Measurements from ENCODE around the gene TRIM37. TPM values are rescaled to one million over a fixed set of nuclear protein-coding genes. Genes with fewer than 3 reads are reported as not detected.

Gene TRIM37
- total and polyA plus RNA-seq, 4 donors = 9.1 to 39.0 (median 16.8) TPM

GRCh38 chr17:58982626-58983025 is 124.1 kb downstream of the TRIM37 start:
- H3K27ac ChIP-seq (ENCODE audit: low read depth in 1 of 2, low read length in 1 of 2) = no peak overlapping the region
- no peaks in the 10 kb centered on the region for H3K9me3 ChIP-seq (ENCODE audit: control insufficient read depth in 4 of 4, insufficient read depth in 3 of 4, low read length in 3 of 4)
- H3K4me1 ChIP-seq (ENCODE audit: control insufficient read depth in 5 of 5, insufficient read depth in 5 of 5, low read length in 5 of 5) = no peaks in the 10 kb centered on the region
- H3K36me3 ChIP-seq (ENCODE audit: control insufficient read depth in 4 of 4, insufficient read depth in 4 of 4, low read length in 4 of 4) = peaks cover 0 to 1% (median 0%) of the 10 kb centered on the region in 4 donors
- no peaks in the 10 kb centered on the region for H3K27me3 ChIP-seq (ENCODE audit: control insufficient read depth in 3 of 3, insufficient read depth in 3 of 3, low read length in 2 of 3)
- TF ChIP-seq, protein P1, sequence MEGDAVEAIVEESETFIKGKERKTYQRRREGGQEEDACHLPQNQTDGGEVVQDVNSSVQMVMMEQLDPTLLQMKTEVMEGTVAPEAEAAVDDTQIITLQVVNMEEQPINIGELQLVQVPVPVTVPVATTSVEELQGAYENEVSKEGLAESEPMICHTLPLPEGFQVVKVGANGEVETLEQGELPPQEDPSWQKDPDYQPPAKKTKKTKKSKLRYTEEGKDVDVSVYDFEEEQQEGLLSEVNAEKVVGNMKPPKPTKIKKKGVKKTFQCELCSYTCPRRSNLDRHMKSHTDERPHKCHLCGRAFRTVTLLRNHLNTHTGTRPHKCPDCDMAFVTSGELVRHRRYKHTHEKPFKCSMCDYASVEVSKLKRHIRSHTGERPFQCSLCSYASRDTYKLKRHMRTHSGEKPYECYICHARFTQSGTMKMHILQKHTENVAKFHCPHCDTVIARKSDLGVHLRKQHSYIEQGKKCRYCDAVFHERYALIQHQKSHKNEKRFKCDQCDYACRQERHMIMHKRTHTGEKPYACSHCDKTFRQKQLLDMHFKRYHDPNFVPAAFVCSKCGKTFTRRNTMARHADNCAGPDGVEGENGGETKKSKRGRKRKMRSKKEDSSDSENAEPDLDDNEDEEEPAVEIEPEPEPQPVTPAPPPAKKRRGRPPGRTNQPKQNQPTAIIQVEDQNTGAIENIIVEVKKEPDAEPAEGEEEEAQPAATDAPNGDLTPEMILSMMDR (IDR thresholded peaks at IDR 0.05; ENCODE audit: control extremely low read depth, extremely low read depth) = no peak
- no peak overlapping the region for H3K4me3 ChIP-seq
- ATAC-seq (ENCODE audit: insufficient read depth, low FRiP score) (no peak), DNase-seq (no peak)
- 93 to 94% methylated on average over 3 of the region's 3 CpGs for WGBS, 2 donors
- no peak overlapping the region for H3K9ac ChIP-seq (ENCODE audit: insufficient read depth in 1 of 2, low read length in 2 of 2)

DNA sequence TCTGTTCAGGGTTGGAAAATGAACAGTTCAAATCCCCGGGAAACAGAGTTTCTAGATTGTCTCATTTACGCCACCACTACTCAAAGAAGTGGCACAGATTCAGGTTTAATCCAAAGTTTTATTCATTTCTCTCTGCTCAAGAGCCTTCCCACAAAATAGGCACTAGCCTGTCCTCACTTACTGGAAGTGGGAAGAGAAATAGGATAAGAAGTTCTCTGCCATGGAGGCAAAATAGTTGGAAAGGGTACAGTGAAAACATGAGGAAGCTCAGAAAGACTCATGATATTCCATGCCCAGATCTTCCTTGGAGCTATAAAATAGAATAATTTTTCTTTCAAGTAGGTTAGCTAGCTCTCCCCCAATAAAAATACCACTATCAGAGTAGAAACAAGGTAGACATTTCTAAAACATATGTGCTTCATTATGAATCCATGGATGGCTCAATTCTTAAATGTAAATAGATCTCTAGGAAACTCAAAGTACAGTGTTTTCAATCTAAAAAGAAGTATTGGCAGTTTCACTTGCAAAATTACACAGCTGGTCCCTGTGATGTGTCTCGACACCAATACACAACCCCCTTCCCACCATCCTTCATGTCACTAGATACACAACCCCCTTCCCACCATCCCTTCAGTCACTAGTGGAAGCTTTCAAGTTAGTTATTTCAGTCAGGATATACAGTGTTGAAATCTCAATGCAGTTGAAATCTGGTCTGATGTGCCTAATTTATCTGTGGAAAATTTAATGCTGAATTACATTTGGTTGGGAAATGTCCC is 125.8 kb downstream of the TRIM37 start:
- H3K4me1 ChIP-seq (ENCODE audit: control insufficient read depth in 5 of 5, insufficient read depth in 5 of 5, low read length in 5 of 5) = no peaks in the 10 kb centered on the region
- ATAC-seq (ENCODE audit: insufficient read depth, low FRiP score) = no peak

DNA sequence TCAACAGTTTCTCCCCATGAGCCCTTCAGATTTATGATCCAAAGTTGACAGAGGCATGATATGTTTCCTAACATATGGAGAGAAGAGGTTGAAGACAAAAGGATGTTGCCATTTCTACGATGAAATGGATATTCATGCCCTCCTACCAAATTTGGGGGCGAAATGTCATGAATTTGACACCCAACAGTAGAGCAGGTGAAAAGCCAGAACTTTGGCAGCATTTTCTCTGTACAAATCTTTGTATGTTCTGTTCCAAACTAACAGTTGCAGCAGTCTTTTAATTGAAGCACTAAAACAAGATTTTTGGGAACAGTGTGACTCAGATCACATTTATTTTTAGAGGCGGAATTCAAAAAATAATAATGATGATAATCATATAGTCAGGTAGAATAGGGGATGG is 130.1 kb downstream of the TRIM37 start:
- 94 to 96% methylated on average over 3 of the region's 3 CpGs for WGBS, 2 donors
- Histone ChIP-seq H3K4me1 (ENCODE audit: control insufficient read depth in 5 of 5, insufficient read depth in 5 of 5, low read length in 5 of 5) (no peaks in the 10 kb centered on the region), H3K4me3 (no peak overlapping the region), H3K27me3 (ENCODE audit: control insufficient read depth in 3 of 3, insufficient read depth in 3 of 3, low read length in 2 of 3) (no peaks in the 10 kb centered on the region), H3K27ac (ENCODE audit: low read depth in 1 of 2, low read length in 1 of 2) (no peak overlapping the region), H3K9ac (ENCODE audit: insufficient read depth in 1 of 2, low read length in 2 of 2) (no peak overlapping the region), H3K36me3 (ENCODE audit: control insufficient read depth in 4 of 4, insufficient read depth in 4 of 4, low read length in 4 of 4) (no peaks in the 10 kb centered on the region), H3K9me3 (ENCODE audit: control insufficient read depth in 4 of 4, insufficient read depth in 3 of 4, low read length in 3 of 4) (no peaks in the 10 kb centered on the region)
- ATAC-seq (ENCODE audit: insufficient read depth, low FRiP score) (no peak), DNase-seq (no peak)
- TF ChIP-seq, protein P1 (IDR thresholded peaks at IDR 0.05; ENCODE audit: control extremely low read depth, extremely low read depth) = no peak

More for the DNA sequence above, 125.8 kb downstream of the TRIM37 start:
- no peak overlapping the region for H3K27ac ChIP-seq (ENCODE audit: low read depth in 1 of 2, low read length in 1 of 2)
- no peak overlapping the region for H3K4me3 ChIP-seq
- no peaks in the 10 kb centered on the region for H3K27me3 ChIP-seq (ENCODE audit: control insufficient read depth in 3 of 3, insufficient read depth in 3 of 3, low read length in 2 of 3)
- DNase-seq = no peak
- no peaks in the 10 kb centered on the region for H3K9me3 ChIP-seq (ENCODE audit: control insufficient read depth in 4 of 4, insufficient read depth in 3 of 4, low read length in 3 of 4)
- H3K9ac ChIP-seq (ENCODE audit: insufficient read depth in 1 of 2, low read length in 2 of 2) = no peak overlapping the region
- TF ChIP-seq, protein P1 (IDR thresholded peaks at IDR 0.05; ENCODE audit: control extremely low read depth, extremely low read depth) = no peak
- 85 to 96% methylated on average over 3 of the region's 3 CpGs for WGBS, 2 donors
- H3K36me3 ChIP-seq (ENCODE audit: control insufficient read depth in 4 of 4, insufficient read depth in 4 of 4, low read length in 4 of 4) = no peaks in the 10 kb centered on the region

All from lung (tissue), 12 donors.